ENCODE results near the gene DOCK7.
"Not testable (repeated sequence)": the region's sequence is repeated elsewhere in the genome, so short reads cannot be mapped to it uniquely, and the experiment has no call there.

DOCK7 gene

DNA sequence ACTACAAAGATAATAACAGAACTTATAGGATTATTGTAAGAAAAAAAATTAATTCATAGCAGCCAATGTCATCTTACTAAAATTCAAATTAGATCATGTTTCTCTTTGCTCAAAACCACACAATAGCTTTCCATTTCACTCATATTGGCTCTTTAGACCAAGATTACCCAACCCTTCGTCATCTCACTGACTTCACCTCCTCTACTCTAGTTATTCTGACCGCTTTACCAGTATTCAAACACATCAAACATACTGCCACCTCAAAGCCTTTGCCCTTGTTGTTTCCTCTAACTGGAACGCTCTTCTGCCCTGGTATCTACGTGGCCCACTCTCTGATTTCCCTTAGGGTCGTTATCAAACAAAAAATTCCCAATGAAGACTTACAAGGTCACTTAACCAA, 89.1 kb downstream of the DOCK7 start:
- no peak for DNase-seq (ENCODE audit: low spot score in 2 of 2)
- Mint-ChIP-seq H3K4me3 (no peak overlapping the region), H3K27ac (no peak overlapping the region), H3K36me3 (no peaks in the 10 kb centered on the region), H3K9me3 (no peaks in the 10 kb centered on the region), H3K4me1 (no peaks in the 10 kb centered on the region)
- ATAC-seq: peak; percentile 96

DNA sequence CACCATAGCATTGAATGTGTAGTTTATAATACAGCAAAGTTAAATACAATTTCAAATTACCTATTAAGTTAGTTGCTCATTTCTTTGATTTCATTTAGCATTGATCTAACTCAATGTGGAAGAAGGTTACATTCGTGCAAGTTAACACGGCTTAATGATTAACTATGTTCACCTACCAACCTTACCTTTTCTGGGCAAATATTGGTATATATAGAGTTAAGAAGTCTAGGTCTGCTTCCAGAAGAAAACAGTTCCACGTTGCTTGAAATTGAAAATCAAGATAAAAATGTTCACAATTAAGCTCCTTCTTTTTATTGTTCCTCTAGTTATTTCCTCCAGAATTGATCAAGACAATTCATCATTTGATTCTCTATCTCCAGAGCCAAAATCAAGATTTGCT, 90.9 kb downstream of the DOCK7 start, which contains the start of gene ANGPTL3:
Gene ANGPTL3 (plus strand): TSS at position 240 of the 400 bp plus-strand sequence. CDS start 47 bp downstream, at position 287.
- H3K4me3 Mint-ChIP-seq: no peak within 1 kb of the TSS
- DNase-seq (ENCODE audit: low spot score in 2 of 2): no peak
- no peaks in the 10 kb centered on the region for H3K36me3 Mint-ChIP-seq
- no peaks in the 10 kb centered on the region for H3K9me3 Mint-ChIP-seq
- no peak for ATAC-seq
- H3K27ac Mint-ChIP-seq: no peak within 1 kb of the TSS
- no peaks in the 10 kb centered on the region for H3K4me1 Mint-ChIP-seq

DNA sequence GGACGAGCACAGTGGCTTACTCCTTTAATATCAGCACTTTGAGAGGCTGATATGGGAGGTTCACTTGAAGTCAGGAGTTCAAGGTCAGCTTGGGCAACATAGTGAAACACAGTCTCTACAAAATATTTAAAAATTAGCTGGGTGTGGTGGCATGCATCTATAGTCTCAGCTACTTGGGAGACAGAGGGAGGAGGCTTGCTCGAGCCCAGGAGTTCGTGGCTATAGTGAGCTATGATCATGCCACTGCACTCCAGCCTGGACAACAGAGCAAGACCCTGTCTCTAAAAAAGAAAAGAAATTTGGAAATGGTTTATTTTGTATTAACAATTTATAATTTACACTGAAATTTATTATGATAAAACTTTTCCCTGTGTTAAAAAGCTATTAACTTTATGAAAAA, 92.5 kb downstream of the DOCK7 start:
- no peaks in the 10 kb centered on the region for H3K9me3 Mint-ChIP-seq
- H3K36me3 Mint-ChIP-seq: no peaks in the 10 kb centered on the region
- DNase-seq (ENCODE audit: low spot score in 2 of 2): no peak
- no peak for ATAC-seq
- no peak overlapping the region for H3K27ac Mint-ChIP-seq
- no peaks in the 10 kb centered on the region for H3K4me1 Mint-ChIP-seq
- no peak overlapping the region for H3K4me3 Mint-ChIP-seq

DNA sequence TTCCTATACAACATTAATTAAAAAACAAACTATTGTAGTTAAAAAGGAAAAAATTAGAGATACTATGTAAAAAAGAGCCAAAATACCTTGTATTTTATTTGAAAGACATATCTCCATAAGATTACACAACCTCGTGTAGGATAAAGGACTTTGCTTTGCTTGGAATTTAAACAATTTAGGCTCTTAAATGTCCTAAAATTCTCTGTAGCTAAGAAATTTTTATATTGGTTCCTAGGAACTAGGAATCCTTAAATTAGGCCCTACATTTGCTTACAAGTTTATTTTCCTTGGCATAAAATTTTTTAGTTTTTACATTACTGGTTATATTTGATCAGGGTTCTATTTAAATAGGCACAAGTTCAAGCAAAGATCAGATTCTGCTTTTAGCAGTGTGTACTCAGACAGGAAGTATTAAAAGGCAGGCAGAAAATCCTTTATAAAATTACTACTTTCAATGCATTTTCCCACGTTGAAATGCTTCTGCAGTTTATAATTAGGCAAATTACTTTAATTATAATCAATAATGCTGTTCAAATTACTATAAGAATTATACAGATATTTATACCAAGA, 94.3 kb downstream of the DOCK7 start:
- no peaks in the 10 kb centered on the region for H3K9me3 Mint-ChIP-seq
- no peak for ATAC-seq
- peaks cover 2% of the 10 kb centered on the region for H3K36me3 Mint-ChIP-seq
- H3K4me1 Mint-ChIP-seq: no peaks in the 10 kb centered on the region
- no peak overlapping the region for H3K4me3 Mint-ChIP-seq
- no peak for DNase-seq (ENCODE audit: low spot score in 2 of 2)
- H3K27ac Mint-ChIP-seq: no peak overlapping the region

DNA sequence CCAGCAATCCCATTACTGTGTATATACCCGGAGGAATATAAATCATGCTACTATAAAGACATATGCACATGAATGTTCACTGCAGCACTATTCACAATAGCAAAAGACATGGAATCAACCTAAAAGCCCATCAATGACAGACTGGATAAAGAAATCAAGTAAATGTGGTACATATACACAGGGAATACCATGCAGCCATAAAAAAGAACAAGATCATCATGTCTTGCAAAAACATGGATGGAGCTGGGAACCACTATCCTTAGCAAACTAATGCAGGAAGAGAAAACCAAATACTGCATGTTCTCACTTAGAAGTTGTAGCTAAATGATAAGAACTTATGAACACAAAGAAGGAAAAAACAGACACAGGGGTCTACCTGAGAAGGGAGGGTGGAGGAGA, 97.2 kb downstream of the DOCK7 start:
- Mint-ChIP-seq H3K4me3 (no peak overlapping the region), H3K27ac (no peak overlapping the region), H3K4me1 (no peaks in the 10 kb centered on the region), H3K9me3 (no peaks in the 10 kb centered on the region), H3K36me3 (peaks cover 4% of the 10 kb centered on the region)
- DNase-seq (ENCODE audit: low spot score in 2 of 2): no peak
- ATAC-seq: no peak

DNA sequence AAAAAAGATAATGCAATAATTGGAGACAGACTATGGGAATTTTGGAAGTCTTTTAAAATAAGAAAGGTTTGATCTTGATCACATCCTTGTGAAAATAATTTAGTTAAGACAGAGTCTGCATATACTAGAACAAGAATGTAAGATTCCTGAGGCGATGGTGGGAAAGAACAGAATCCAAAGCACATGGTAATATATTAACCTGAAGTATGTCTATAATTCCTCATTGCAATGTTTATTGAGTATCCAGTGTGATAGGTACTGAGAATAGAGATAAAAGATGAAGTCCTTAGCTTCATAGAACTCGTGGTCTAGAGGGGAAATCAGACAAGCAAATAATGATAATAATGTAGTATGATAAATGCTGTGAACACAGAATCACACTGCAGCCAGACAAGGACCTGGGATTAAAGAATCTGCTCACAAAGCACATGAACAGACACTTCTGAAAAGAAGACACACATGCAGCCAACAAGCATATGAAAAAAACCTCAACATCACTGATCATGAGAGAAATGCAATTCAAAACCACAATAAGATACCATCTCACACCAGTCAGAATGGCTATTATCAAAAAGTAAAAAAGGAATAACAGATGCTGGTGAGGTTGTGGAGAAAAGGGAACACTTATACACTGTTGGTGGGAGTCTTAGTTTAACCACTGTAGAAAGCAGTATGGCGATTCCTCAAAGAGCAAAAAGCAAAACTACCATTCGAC, 97.8 kb downstream of the DOCK7 start:
- Mint-ChIP-seq H3K9me3 (no peaks in the 10 kb centered on the region), H3K27ac (no peak overlapping the region), H3K4me3 (no peak overlapping the region), H3K4me1 (no peaks in the 10 kb centered on the region), H3K36me3 (peaks cover 4% of the 10 kb centered on the region)
- no peak for ATAC-seq
- no peak for DNase-seq (ENCODE audit: low spot score in 2 of 2)

DNA sequence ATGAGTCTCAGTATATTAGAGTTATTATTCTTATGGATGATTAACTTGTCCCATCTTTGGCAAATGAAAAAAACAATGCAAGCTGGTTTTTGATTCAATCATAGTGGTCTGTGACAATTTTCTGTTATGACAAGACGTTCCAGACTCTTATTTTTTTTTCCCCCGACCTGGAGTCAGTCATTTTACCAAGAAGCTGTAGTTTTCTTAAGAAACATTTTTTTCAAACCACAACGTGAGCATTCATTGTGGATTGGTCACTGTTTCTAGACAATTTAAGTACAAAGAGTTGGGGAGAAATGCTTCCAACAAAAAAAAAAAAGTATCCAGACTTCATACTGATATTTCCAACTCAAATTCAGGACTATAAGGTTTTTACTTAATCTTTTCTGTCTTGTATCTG, 98.9 kb downstream of the DOCK7 start:
- Mint-ChIP-seq H3K27ac (no peak overlapping the region), H3K36me3 (peaks cover 4% of the 10 kb centered on the region), H3K4me3 (no peak overlapping the region), H3K9me3 (no peaks in the 10 kb centered on the region), H3K4me1 (no peaks in the 10 kb centered on the region)
- ATAC-seq (no peak), DNase-seq (ENCODE audit: low spot score in 2 of 2) (no peak)

DNA sequence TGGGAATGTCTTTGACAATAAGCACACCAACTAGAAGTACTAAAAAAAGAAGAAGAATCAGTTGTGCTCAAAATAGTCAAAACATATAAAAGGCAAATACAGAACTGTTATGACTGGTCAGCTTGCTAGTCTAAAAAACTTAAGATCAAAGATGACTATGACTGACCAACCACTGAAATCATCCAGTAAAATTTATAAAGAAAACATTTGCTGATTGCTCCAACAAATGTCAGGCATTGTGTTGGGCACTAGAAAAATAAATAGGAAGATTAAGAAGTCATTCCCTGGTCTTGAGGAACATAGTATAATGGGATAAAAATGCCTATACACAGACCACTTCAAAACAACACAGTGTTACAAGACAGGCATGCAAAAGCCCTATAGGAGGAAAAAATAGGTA, 100.2 kb downstream of the DOCK7 start:
- no peak overlapping the region for H3K27ac Mint-ChIP-seq
- ATAC-seq: no peak
- no peak overlapping the region for H3K4me3 Mint-ChIP-seq
- DNase-seq (ENCODE audit: low spot score in 2 of 2): no peak
- H3K9me3 Mint-ChIP-seq: no peaks in the 10 kb centered on the region
- H3K4me1 Mint-ChIP-seq: no peaks in the 10 kb centered on the region
- peaks cover 4% of the 10 kb centered on the region for H3K36me3 Mint-ChIP-seq

DNA sequence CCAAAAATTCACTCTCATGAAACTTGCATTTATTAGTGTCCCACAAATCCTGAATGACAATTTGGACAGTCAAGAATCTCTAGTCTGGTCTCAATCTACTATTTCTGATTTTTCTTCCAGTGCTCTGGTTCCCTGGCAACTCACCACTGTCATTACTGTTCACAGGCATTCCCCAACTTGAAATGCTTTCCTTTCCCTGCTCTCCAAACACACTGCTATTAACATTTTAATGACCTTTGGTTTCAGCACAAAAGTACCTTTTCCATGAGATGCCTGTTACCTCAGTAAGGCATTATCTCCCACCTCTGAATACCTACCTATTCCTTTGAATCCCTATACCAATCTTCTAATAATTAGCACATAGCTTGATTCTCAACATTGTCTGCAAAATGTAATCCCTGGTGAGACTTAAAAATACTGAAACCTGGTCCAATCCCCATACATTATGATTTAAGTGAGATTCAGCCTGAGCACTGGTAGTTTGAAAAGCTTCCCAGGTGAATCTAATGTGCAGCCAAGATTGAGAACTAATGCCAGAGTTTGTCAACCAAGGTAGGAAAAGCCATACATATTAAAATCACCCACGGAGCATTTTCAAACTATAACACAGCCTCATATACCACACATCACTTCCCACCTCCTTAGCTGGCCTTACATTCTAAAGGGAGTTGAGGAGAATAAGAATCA, 102.6 kb downstream of the DOCK7 start:
- DNase-seq (ENCODE audit: low spot score in 2 of 2): no peak
- Mint-ChIP-seq H3K4me3 (no peak overlapping the region), H3K36me3 (peaks cover 4% of the 10 kb centered on the region), H3K27ac (no peak overlapping the region), H3K9me3 (no peaks in the 10 kb centered on the region), H3K4me1 (no peaks in the 10 kb centered on the region)
- ATAC-seq: no peak

DNA sequence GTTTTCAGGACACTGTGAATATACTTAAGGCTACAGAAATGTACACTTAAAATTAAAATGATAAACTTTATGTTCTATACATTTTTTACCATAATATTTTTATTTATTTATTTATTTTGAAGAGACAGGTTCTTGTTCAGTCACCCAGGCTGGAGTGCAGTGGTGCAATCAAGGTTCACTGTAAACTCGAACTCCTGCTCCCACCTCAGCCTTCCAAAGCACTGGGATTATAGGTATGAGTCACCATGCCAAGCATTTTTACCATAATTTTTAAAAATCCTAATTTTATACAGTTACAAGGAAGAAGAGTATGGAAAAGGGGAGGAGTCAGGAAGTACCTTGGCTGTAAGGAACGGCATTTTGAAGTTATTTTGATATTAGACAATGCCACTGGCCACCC, 114.5 kb downstream of the DOCK7 start:
- Mint-ChIP-seq H3K9me3 (peaks cover 4% of the 10 kb centered on the region), H3K27ac (no peak overlapping the region), H3K36me3 (peaks cover 6% of the 10 kb centered on the region), H3K4me3 (no peak overlapping the region), H3K4me1 (no peaks in the 10 kb centered on the region)
- ATAC-seq (no peak), DNase-seq (ENCODE audit: low spot score in 2 of 2) (no peak)

DNA sequence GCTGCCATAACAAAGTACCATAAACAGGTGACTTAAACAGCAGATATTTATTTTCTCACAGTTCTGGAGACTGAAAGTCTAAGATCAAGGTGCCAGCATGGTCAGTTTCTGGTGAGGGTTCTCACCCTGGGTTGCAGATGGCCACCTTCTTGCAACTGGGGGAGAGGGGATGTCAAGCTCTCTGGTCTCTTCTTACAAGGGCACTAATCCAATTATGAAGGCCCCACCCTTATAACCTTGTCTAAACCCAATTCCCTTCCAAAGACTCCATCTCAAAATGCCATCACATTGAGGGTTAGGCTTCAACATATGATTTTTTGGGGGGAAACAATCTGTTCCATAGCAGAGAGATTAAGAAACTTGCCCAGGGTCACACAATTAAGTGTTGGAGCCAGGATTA, 115.7 kb downstream of the DOCK7 start:
- Mint-ChIP-seq H3K4me1 (no peaks in the 10 kb centered on the region), H3K27ac (no peak overlapping the region), H3K9me3 (peaks cover 7% of the 10 kb centered on the region), H3K36me3 (peaks cover 6% of the 10 kb centered on the region), H3K4me3 (no peak overlapping the region)
- ATAC-seq: no peak
- no peak for DNase-seq (ENCODE audit: low spot score in 2 of 2)

DNA sequence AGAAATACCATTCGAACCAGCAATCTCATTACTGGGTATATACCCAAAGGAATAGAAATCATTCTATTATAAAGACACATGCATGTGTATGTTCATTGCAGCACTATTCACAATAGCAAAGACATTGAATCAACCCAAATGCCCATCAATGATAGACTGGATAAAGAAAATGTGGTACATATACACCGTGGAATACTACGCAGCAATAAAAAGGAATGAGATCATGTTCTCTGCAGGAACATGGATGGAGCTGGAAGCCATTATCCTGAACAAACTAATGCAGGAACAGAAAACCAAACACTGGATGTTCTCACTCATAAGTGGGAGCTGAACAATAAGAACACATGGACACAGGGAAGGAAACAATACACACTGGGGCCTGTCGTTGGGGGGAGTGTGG, 116.7 kb downstream of the DOCK7 start:
- not testable (repeated sequence) for H3K27ac Mint-ChIP-seq; H3K4me1 Mint-ChIP-seq; H3K36me3 Mint-ChIP-seq; H3K4me3 Mint-ChIP-seq; ATAC-seq; DNase-seq (ENCODE audit: low spot score in 2 of 2); H3K9me3 Mint-ChIP-seq

DNA sequence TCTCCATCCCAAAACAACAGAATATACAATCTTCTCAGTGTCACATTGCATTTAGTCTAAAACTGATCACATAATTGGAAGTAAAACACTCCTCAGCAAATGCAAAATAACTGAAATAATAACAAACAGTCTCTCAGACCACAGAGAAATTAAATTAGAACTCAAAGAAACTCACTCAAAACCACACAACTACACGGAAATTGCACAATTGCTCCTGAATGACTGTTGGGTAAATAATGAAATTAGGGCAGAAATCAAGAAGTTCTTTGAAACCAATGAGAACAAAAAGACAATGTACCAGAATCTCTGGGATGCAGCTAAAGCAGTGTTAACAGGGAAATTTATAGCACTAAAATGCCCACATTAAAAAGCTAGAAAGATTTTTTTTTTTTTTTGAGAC, 120.3 kb downstream of the DOCK7 start:
- DNase-seq (ENCODE audit: low spot score in 2 of 2); ATAC-seq: not testable (repeated sequence)

DNA sequence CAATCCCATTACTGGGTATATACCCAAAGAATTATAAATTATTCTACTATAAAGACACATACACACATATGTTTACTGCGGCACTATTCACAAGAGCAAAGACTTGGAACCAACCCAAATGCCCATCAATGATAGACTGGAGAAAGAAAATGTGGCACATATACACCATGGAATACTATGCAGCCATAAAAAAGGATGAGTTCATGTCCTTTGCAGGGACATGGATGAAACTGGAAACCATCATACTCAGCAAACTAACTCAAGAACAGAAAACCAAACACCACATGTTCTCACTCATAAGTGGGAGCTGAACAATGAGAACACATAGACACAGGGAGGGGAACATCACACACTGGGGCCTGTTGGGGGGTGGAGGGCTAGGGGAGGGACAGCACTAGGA, 121.0 kb downstream of the DOCK7 start:
- not testable (repeated sequence) for H3K27ac Mint-ChIP-seq; ATAC-seq; H3K4me3 Mint-ChIP-seq; H3K36me3 Mint-ChIP-seq; H3K4me1 Mint-ChIP-seq; H3K9me3 Mint-ChIP-seq; DNase-seq (ENCODE audit: low spot score in 2 of 2)

More for the DNA sequence above, 120.3 kb downstream of the DOCK7 start:
- not testable (repeated sequence) for H3K9me3 Mint-ChIP-seq, H3K27ac Mint-ChIP-seq, H3K36me3 Mint-ChIP-seq, H3K4me3 Mint-ChIP-seq, H3K4me1 Mint-ChIP-seq

DNA sequence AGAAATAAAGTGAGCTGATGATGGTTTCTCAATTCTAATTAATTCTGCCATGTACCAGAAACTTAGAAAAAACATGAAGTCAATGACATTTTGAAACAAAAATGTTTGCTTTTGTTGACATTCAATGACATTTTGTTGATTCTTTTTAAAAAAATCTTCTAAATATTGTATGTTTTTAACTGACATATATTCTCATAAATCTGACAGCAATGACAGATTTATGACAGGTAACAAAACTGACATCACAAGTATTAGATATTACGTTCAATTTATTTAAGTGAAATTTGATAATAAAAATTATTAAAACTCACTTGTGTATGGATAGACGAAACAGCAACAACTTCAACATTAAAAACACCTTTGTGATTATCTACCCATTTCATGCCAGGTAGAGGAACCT, 126.9 kb downstream of the DOCK7 start:
- Mint-ChIP-seq H3K27ac (no peak overlapping the region), H3K9me3 (no peaks in the 10 kb centered on the region), H3K4me3 (no peak overlapping the region), H3K36me3 (no peaks in the 10 kb centered on the region), H3K4me1 (no peaks in the 10 kb centered on the region)
- DNase-seq (ENCODE audit: low spot score in 2 of 2) (no peak), ATAC-seq (no peak)

DNA sequence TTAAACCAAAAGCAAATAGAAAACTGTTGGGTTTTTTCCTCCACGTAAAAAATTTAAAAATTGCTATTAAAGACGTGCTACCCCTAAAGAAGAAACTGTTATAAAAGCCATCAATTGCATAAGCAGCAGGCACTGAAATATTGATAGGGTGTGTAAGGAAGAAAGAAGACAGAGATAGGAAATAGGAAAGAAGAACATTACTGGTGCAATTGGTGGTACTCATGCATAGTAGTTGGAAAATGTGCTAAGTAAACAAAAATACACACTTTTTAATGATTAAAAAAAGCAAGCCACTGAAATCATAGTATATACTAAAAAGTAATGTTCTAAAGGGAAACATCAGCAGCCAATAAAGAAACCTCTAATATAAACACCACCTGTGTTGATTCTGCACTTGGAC, 143.6 kb downstream of the DOCK7 start:
- no peak for DNase-seq (ENCODE audit: low spot score in 2 of 2)
- no peak overlapping the region for H3K4me3 Mint-ChIP-seq
- H3K9me3 Mint-ChIP-seq: no peaks in the 10 kb centered on the region
- H3K36me3 Mint-ChIP-seq: no peaks in the 10 kb centered on the region
- ATAC-seq: no peak
- H3K4me1 Mint-ChIP-seq: no peaks in the 10 kb centered on the region
- H3K27ac Mint-ChIP-seq: no peak overlapping the region
